SK-N-SH treated with all-trans-retinoic acid at 6 μM for 48 hours (cell line): Measurements from ENCODE around the gene MICA.
"Not testable (repeated sequence)": the region's sequence is repeated elsewhere in the genome, so short reads cannot be mapped to it uniquely, and the experiment has no call there.

Experiments
- ATAC-seq: fragments of 200-7000 bp; cut with Tn5 transposase; 3 replicates; pipeline ENCODE4 v1.9.1; 2020; ENCODE audit warnings: mild to moderate bottlenecking, moderate library complexity
- ARNTL ChIP-seq: fragments of 450-650 bp; formaldehyde crosslinking; IDR thresholded peaks from 2 replicates; pipeline ENCODE4 v1.5.0; 2020; ENCODE audit warnings: low read depth, mild to moderate bottlenecking, moderate library complexity, borderline replicate concordance
- CREB5 ChIP-seq: fragments of 250-450 bp; sonication (Bioruptor Pico); IDR thresholded peaks from 2 replicates; pipeline ENCODE4 v1.5.1; 2020; ENCODE audit warnings: low read depth, mild to moderate bottlenecking, moderate library complexity
- CSDC2 ChIP-seq: fragments of 250-450 bp; sonication (Bioruptor Pico); IDR thresholded peaks from 2 replicates; pipeline ENCODE4 v1.5.0; 2020; ENCODE audit warnings: mild to moderate bottlenecking, moderate library complexity
- CSRNP3 ChIP-seq: fragments of 250-450 bp; sonication (Bioruptor Pico); IDR thresholded peaks from 2 replicates; pipeline ENCODE4 v1.5.1; 2021; ENCODE audit warnings: mild to moderate bottlenecking, moderate library complexity
- ESRRG ChIP-seq: fragments of 250-450 bp; sonication (Bioruptor Pico); IDR thresholded peaks from 2 replicates; pipeline ENCODE4 v1.6.1; 2021; ENCODE audit warnings: mild to moderate bottlenecking
- GLIS3 ChIP-seq: fragments of 250-450 bp; sonication (Bioruptor Pico); IDR thresholded peaks from 2 replicates; pipeline ENCODE4 v1.5.0; 2020; ENCODE audit warnings: mild to moderate bottlenecking, moderate library complexity
- ISL1 ChIP-seq: fragments of 250-450 bp; sonication (Bioruptor Pico); IDR thresholded peaks from 2 replicates; pipeline ENCODE4 v2.1.2; 2022; ENCODE audit warnings: mild to moderate bottlenecking, moderate library complexity
- OSR1 ChIP-seq: fragments of 250-450 bp; sonication (Bioruptor Pico); IDR thresholded peaks from 2 replicates; pipeline ENCODE4 v1.8.0; 2022; ENCODE audit warnings: moderate library complexity, mild to moderate bottlenecking, inconsistent platforms
- PATZ1 ChIP-seq: fragments of 250-450 bp; sonication (Bioruptor Pico); IDR thresholded peaks from 2 replicates; pipeline ENCODE4 v1.8.0; 2020; ENCODE audit warnings: mild to moderate bottlenecking, moderate library complexity, borderline replicate concordance
- POU6F1 ChIP-seq: fragments of 250-450 bp; sonication (Bioruptor Pico); IDR thresholded peaks from 2 replicates; pipeline ENCODE4 v1.8.0; 2021; ENCODE audit warnings: low read depth, mild to moderate bottlenecking, moderate library complexity, borderline replicate concordance
- PPARA ChIP-seq: fragments of 250-450 bp; sonication (Bioruptor Pico); IDR thresholded peaks from 2 replicates; pipeline ENCODE4 v1.5.0; 2020; ENCODE audit warnings: mild to moderate bottlenecking, borderline replicate concordance
- SNAI2 ChIP-seq: fragments of 250-450 bp; sonication (Bioruptor Pico); IDR thresholded peaks from 2 replicates; pipeline ENCODE4 v1.5.0; 2020; ENCODE audit warnings: mild to moderate bottlenecking, moderate library complexity
- TOX ChIP-seq: fragments of 250-450 bp; sonication (Bioruptor Pico); IDR thresholded peaks from 2 replicates; pipeline ENCODE4 v1.8.0; 2021; ENCODE audit warnings: mild to moderate bottlenecking, moderate library complexity, borderline replicate concordance
- TSHZ2 ChIP-seq: fragments of 250-450 bp; sonication (Bioruptor Pico); IDR thresholded peaks from 2 replicates; pipeline ENCODE4 v1.5.0; 2020; ENCODE audit warnings: mild to moderate bottlenecking, moderate library complexity
- ZC3H10 ChIP-seq: fragments of 250-450 bp; sonication (Bioruptor Pico); IDR thresholded peaks from 2 replicates; pipeline ENCODE4 v1.5.1; 2021; ENCODE audit warnings: mild to moderate bottlenecking, moderate library complexity
- ZFP3 ChIP-seq: fragments of 250-450 bp; sonication (Bioruptor Pico); IDR thresholded peaks from 2 replicates; pipeline ENCODE4 v1.5.0; 2020; ENCODE audit warnings: mild to moderate bottlenecking, moderate library complexity
- ZFP30 ChIP-seq: fragments of 450-650 bp; formaldehyde crosslinking; IDR thresholded peaks from 2 replicates; pipeline ENCODE4 v1.5.0; 2022; ENCODE audit warnings: mild to moderate bottlenecking, moderate library complexity
- ZNF565 ChIP-seq: fragments of 450-650 bp; formaldehyde crosslinking; conservative IDR thresholded peaks from 2 replicates; pipeline ENCODE4 v1.5.0; 2020; ENCODE audit warnings: low read depth, mild to moderate bottlenecking, moderate library complexity
- ZNF70 ChIP-seq: fragments of 450-650 bp; formaldehyde crosslinking; IDR thresholded peaks from 2 replicates; pipeline ENCODE4 v1.5.0; 2020; ENCODE audit warnings: mild to moderate bottlenecking, moderate library complexity
- ZNF8 ChIP-seq: fragments of 450-650 bp; formaldehyde crosslinking; IDR thresholded peaks from 2 replicates; pipeline ENCODE4 v1.5.0; 2020; ENCODE audit warnings: mild to moderate bottlenecking, moderate library complexity

MICA gene

GRCh38 chr6:31366693-31367470 is 36.5 kb upstream of the MICA start:
- TF ChIP-seq ZNF70 (CRISPR knock-in tag) (peak; percentile 52; the same call in 1 of the 2 replicates), ZFP30 (CRISPR knock-in tag) (no peak)
- ATAC-seq: peak; percentile 100

GRCh38 chr6:31368461-31368860 is 34.9 kb upstream of the MICA start:
- no peak for ATAC-seq
- no peak for TF ChIP-seq ZNF565 (CRISPR knock-in tag)
- TF ChIP-seq GLIS3 (CRISPR knock-in tag): no peak
- TF ChIP-seq POU6F1: no peak
- TF ChIP-seq ZNF70 (CRISPR knock-in tag): no peak
- TF ChIP-seq ISL1 (CRISPR knock-in tag): no peak
- TF ChIP-seq CREB5: no peak
- no peak for TF ChIP-seq ESRRG
- no peak for TF ChIP-seq CSDC2
- no peak for TF ChIP-seq ZNF8
- TF ChIP-seq ARNTL: no peak
- TF ChIP-seq PPARA (CRISPR knock-in tag): no peak
- TF ChIP-seq, all 23 proteins: peak for 0

GRCh38 chr6:31374118-31374517 is 29.3 kb upstream of the MICA start:
- ATAC-seq: not testable (repeated sequence)

- TF ChIP-seq OSR1 (no peak), ZFP30 (CRISPR knock-in tag) (no peak), ZFP3 (no peak), CSDC2 (no peak), TSHZ2 (CRISPR knock-in tag) (no peak), CSRNP3 (CRISPR knock-in tag) (no peak), ZC3H10 (CRISPR knock-in tag) (no peak), SNAI2 (CRISPR knock-in tag) (no peak), ZNF565 (CRISPR knock-in tag) (no peak), ESRRG (no peak), TOX (CRISPR knock-in tag) (no peak), ZNF8 (no peak), ISL1 (CRISPR knock-in tag) (no peak), POU6F1 (no peak), PATZ1 (CRISPR knock-in tag) (no peak)
- ATAC-seq: no peak
Observed at GRCh38 chr6:31375699-31376098, 27.7 kb upstream of the MICA start.
